IMR-90 (cell line): ENCODE data around the gene STAP2. TPM values are rescaled to one million over a fixed set of nuclear protein-coding genes. Genes with fewer than 3 reads are reported as not detected.

Experiments used
- ATAC-seq: fragments of 200-7000 bp; cut with Tn5 transposase; 2 replicates; pipeline ENCODE4 v1.9.1; 2020; ENCODE audit warnings: low read depth, mild to moderate bottlenecking, moderate library complexity
- Bru-seq: library from RNA; stranded (reverse); fragments of 400-500 nt; gene quantifications from one replicate; lab custom pipeline; 2021; lab: Mats Ljungman, UMichigan
- BruChase-seq, 2 experiments: library from RNA; stranded (reverse); fragments of 400-500 nt; gene quantifications; one replicate each; lab custom pipeline; 2021; lab: Mats Ljungman, UMichigan
- BruUV-seq: library from RNA; stranded (reverse); fragments of 400-500 nt; replicated peaks from 2 replicates; lab custom pipeline; 2021; lab: Mats Ljungman, UMichigan
- CTCF ChIA-PET: fragments of 300-600 bp; formaldehyde crosslinking; extraction: SDS; loops from one replicate; lab custom pipeline; 2021; ENCODE audit warnings: antibody characterized with exemption; lab: Yijun Ruan, JAX
- POLR2A ChIA-PET: fragments of 300-600 bp; sonication (Branson Sonifier 250); formaldehyde crosslinking; loops from one replicate; lab custom pipeline; 2022; ENCODE audit warnings: antibody characterized with exemption; ENCODE audit not compliant: unreplicated experiment; lab: Charles Lee
- DNase-seq: peaks from one replicate; pipeline ENCODE4 v3.0.0; 2013
- H2AFZ ChIP-seq: replicated peaks from 2 replicates; pipeline ENCODE3; 2013; ENCODE audit warnings: low read length, mild to moderate bottlenecking; ENCODE audit not compliant: poor library complexity
- H2AK5ac ChIP-seq: 2 replicates; pipeline ENCODE4 v1.6.1; 2013; ENCODE audit warnings: low read depth, low read length, inconsistent platforms
- H2AK9ac ChIP-seq: replicated peaks from 2 replicates; pipeline ENCODE3; 2013; ENCODE audit warnings: mild to moderate bottlenecking, low read depth, low read length, moderate library complexity; ENCODE audit not compliant: poor library complexity
- H2BK120ac ChIP-seq: 2 replicates; pipeline ENCODE4 v1.6.1; 2013; ENCODE audit warnings: low read depth, low read length, inconsistent platforms
- H2BK15ac ChIP-seq: 3 replicates; pipeline ENCODE4 v1.6.1; 2013; ENCODE audit warnings: low read depth, low read length, inconsistent platforms
- H2BK20ac ChIP-seq: 2 replicates; pipeline ENCODE4 v1.6.1; 2013; ENCODE audit warnings: low read depth, mild to moderate bottlenecking, inconsistent platforms, low read length, moderate library complexity
- H2BK5ac ChIP-seq: 2 replicates; pipeline ENCODE4 v1.6.1; 2013; ENCODE audit warnings: mild to moderate bottlenecking, low read depth, low read length, inconsistent platforms; ENCODE audit not compliant: poor library complexity, severe bottlenecking
- H3K14ac ChIP-seq: replicated peaks from 2 replicates; pipeline ENCODE4 v1.6.1; 2013; ENCODE audit warnings: low read depth, low read length, inconsistent platforms
- H3K18ac ChIP-seq: 2 replicates; pipeline ENCODE4 v1.6.1; 2013; ENCODE audit warnings: low read depth, low read length, control low read depth
- H3K23ac ChIP-seq: 2 replicates; pipeline ENCODE4 v1.6.1; 2013; ENCODE audit warnings: low read depth, low read length, inconsistent platforms
- H3K27ac ChIP-seq: 2 replicates; pipeline ENCODE4 v1.5.1; 2013; ENCODE audit warnings: mild to moderate bottlenecking, control low read depth, low read length; ENCODE audit not compliant: insufficient read depth
- H3K27me3 ChIP-seq: 2 replicates; pipeline ENCODE4 v1.6.1; 2013; ENCODE audit warnings: low read length; ENCODE audit not compliant: control insufficient read depth, insufficient read depth
- H3K36me3 ChIP-seq: 2 replicates; pipeline ENCODE4 v1.6.1; 2013; ENCODE audit warnings: low read length, mixed read lengths; ENCODE audit not compliant: control insufficient read depth, insufficient read depth
- H3K4ac ChIP-seq: 2 replicates; pipeline ENCODE4 v1.6.1; 2013; ENCODE audit warnings: low read depth, low read length, inconsistent platforms
- H3K4me1 ChIP-seq: 2 replicates; pipeline ENCODE4 v1.6.1; 2013; ENCODE audit warnings: low read length, mixed read lengths; ENCODE audit not compliant: control insufficient read depth, insufficient read depth
- H3K4me2 ChIP-seq: 2 replicates; pipeline ENCODE4 v1.6.1; 2013; ENCODE audit warnings: low read depth, mild to moderate bottlenecking, control low read depth, low read length, moderate library complexity
- H3K4me3 ChIP-seq: 2 replicates; pipeline ENCODE4 v1.5.1; 2013; ENCODE audit warnings: low read depth, mild to moderate bottlenecking, control low read depth, low read length, moderate library complexity; ENCODE audit not compliant: insufficient read depth
- H3K56ac ChIP-seq: 2 replicates; pipeline ENCODE4 v1.6.1; 2013; ENCODE audit warnings: low read length, inconsistent platforms; ENCODE audit not compliant: insufficient read depth; ENCODE audit errors: extremely low read depth
- H3K79me1 ChIP-seq, 2 experiments: 2 replicates each; pipeline ENCODE4 v1.6.1; 2013; ENCODE audit warnings: low read length in 2 of 2, inconsistent platforms in 1 of 2, low read depth in 1 of 2
- H3K9ac ChIP-seq: 2 replicates; pipeline ENCODE4 v1.6.1; 2013; ENCODE audit warnings: low read depth, low read length, control low read depth
- H3K9me1 ChIP-seq: 2 replicates; pipeline ENCODE4 v1.6.1; 2013; ENCODE audit warnings: low read length, inconsistent platforms; ENCODE audit not compliant: insufficient read depth
- H3K9me3 ChIP-seq: 2 replicates; pipeline ENCODE4 v1.6.1; 2013; ENCODE audit warnings: low read length; ENCODE audit not compliant: control insufficient read depth, insufficient read depth
- H4K20me1 ChIP-seq: 2 replicates; pipeline ENCODE4 v1.6.1; 2013; ENCODE audit warnings: low read length, inconsistent platforms; ENCODE audit not compliant: insufficient read depth
- H4K5ac ChIP-seq: 2 replicates; pipeline ENCODE4 v1.6.1; 2013; ENCODE audit warnings: mild to moderate bottlenecking, low read depth, low read length, control low read depth
- H4K8ac ChIP-seq, 2 experiments: 2 replicates each; pipeline ENCODE4 v1.6.1; 2013; ENCODE audit warnings: low read depth in 2 of 2, low read length in 2 of 2, control low read depth in 1 of 2, inconsistent platforms in 1 of 2
- H4K91ac ChIP-seq: 2 replicates; pipeline ENCODE4 v1.6.1; 2013; ENCODE audit warnings: low read depth, low read length, inconsistent platforms; ENCODE audit not compliant: insufficient read depth
- BHLHE40 ChIP-seq: fragments of 150-350 bp; IDR thresholded peaks from 2 replicates; pipeline ENCODE4 v1.6.1; 2016; ENCODE audit warnings: mild to moderate bottlenecking, low read depth, low read length
- CEBPB ChIP-seq: IDR thresholded peaks from 2 replicates; pipeline ENCODE4 v1.6.1; 2012; ENCODE audit warnings: low read depth, low read length, improper control_type of control experiment
- CHD1 ChIP-seq: IDR thresholded peaks from 2 replicates; pipeline ENCODE4 v1.6.1; 2012; ENCODE audit warnings: low read depth, low read length, improper control_type of control experiment
- FOS ChIP-seq: fragments of 150-350 bp; IDR thresholded peaks from 2 replicates; pipeline ENCODE4 v1.6.1; 2016; ENCODE audit warnings: low read depth, low read length
- MAZ ChIP-seq: IDR thresholded peaks from 2 replicates; pipeline ENCODE4 v1.6.1; 2012; ENCODE audit warnings: low read depth, mild to moderate bottlenecking, low read length, improper control_type of control experiment, moderate library complexity, borderline replicate concordance
- MXI1 ChIP-seq: IDR thresholded peaks from 2 replicates; pipeline ENCODE4 v1.6.1; 2012; ENCODE audit warnings: low read depth, mild to moderate bottlenecking, low read length, moderate library complexity, borderline replicate concordance
- NFE2L2 ChIP-seq: fragments of 150-350 bp; IDR thresholded peaks from 2 replicates; pipeline ENCODE4 v1.6.1; 2016; ENCODE audit warnings: low read depth, mild to moderate bottlenecking, low read length
- POLR2A ChIP-seq: IDR thresholded peaks from 2 replicates; pipeline ENCODE4 v1.6.1; 2012; ENCODE audit warnings: mild to moderate bottlenecking, low read depth, low read length
- RAD21 ChIP-seq: IDR thresholded peaks from 2 replicates; pipeline ENCODE4 v1.6.1; 2012; ENCODE audit warnings: low read length, improper control_type of control experiment
- RCOR1 ChIP-seq: IDR thresholded peaks from 2 replicates; pipeline ENCODE4 v1.6.1; 2012; ENCODE audit warnings: mild to moderate bottlenecking, low read length, improper control_type of control experiment; ENCODE audit not compliant: insufficient replicate concordance
- RFX5 ChIP-seq: IDR thresholded peaks from 2 replicates; pipeline ENCODE4 v1.8.0; 2012; ENCODE audit warnings: low read depth, mild to moderate bottlenecking, low read length, moderate library complexity
- SMC3 ChIP-seq: fragments of 150-350 bp; IDR thresholded peaks from 2 replicates; pipeline ENCODE4 v1.6.1; 2016; ENCODE audit warnings: low read depth, mild to moderate bottlenecking, antibody characterized with exemption, low read length, moderate library complexity
- WGBS, 2 experiments: methylation state at CpG; one replicate each; pipeline versions ENCODE4 v1.1.5 to v1.1.7; 2013; ENCODE audit warnings: missing lambda C conversion rate in 2 of 2; ENCODE audit not compliant: insufficient read length in 1 of 2; ENCODE audit errors: extremely low coverage in 2 of 2; 5-methylcytosine and 5-hydroxymethylcytosine counted together
- dilution Hi-C: fragments of 300-500 bp; cut with HindIII; formaldehyde crosslinking; loops from one replicate; pipeline ENCODE4 v1.14.3; 2018; ENCODE audit warnings: low sequenced_read_pairs; ENCODE audit not compliant: unreplicated experiment
- in situ Hi-C: fragments of 300-500 bp; cut with MboI; formaldehyde crosslinking; loops from 3 replicates; pipeline ENCODE4 v1.14.3; 2019; ENCODE audit warnings: low sequenced_read_pairs, inconsistent platforms, mixed read lengths
- intact Hi-C: fragments of 100-400 bp; cut with micrococcal nuclease; formaldehyde crosslinking; loops from 2 replicates; pipeline ENCODE4 v1.10.0; 2022
- long read RNA-seq: library from polyadenylated mRNA; unstranded; transcript quantifications from one replicate; pipeline ENCODE4 v2.0.0, GENCODE V29; 2021; ENCODE audit not compliant: unreplicated experiment
- polyA plus RNA-seq, 3 experiments: library from polyadenylated mRNA; depleted of rRNA; stranded (reverse); fragments of >200 nt; gene quantifications; 2 replicates each; pipeline ENCODE4 v1.2.3, GENCODE V29; 2012; ENCODE audit warnings: low replicate concordance in 1 of 3
- total RNA-seq: library from RNA; depleted of rRNA; stranded (reverse); fragments of >200 nt; gene quantifications from 2 replicates; pipeline ENCODE4 v1.2.3, GENCODE V29; 2012; rRNA removed
- TF ChIP-seq, protein P1 (sequence below): conservative IDR thresholded peaks from 2 replicates; pipeline ENCODE4 v1.5.1; 2012; ENCODE audit warnings: mild to moderate bottlenecking, low read depth, low read length, improper control_type of control experiment

The STAP2 gene, protein sequence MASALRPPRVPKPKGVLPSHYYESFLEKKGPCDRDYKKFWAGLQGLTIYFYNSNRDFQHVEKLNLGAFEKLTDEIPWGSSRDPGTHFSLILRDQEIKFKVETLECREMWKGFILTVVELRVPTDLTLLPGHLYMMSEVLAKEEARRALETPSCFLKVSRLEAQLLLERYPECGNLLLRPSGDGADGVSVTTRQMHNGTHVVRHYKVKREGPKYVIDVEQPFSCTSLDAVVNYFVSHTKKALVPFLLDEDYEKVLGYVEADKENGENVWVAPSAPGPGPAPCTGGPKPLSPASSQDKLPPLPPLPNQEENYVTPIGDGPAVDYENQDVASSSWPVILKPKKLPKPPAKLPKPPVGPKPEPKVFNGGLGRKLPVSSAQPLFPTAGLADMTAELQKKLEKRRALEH
- total RNA-seq (1.3 and 1.4 TPM in 2 replicates), polyA plus RNA-seq (2012; rRNA removed) (3.2 and 3.4 TPM in 2 replicates), Bru-seq, nascent RNA (percentile 9 among the genes with signal in this experiment), BruChase-seq, experiment 1, labeled RNA remaining after a 6-hour chase (percentile 18 among the genes with signal in this experiment), BruChase-seq, experiment 2, labeled RNA remaining after a 2-hour chase (percentile 6 among the genes with signal in this experiment)
- polyA plus RNA-seq (2012; cell fraction: cytosol; rRNA removed): 7.1 and 7.7 TPM in 2 replicates
- polyA plus RNA-seq (2012; cell fraction: nucleus; rRNA removed; ENCODE audit: low replicate concordance): 10.0 and 17.1 TPM in 2 replicates
- long read RNA-seq, partial matches to known transcripts: 1 of 1 reads
- long read RNA-seq, other reads (novel, unspliced or antisense): 0 of 1 reads

DNA sequence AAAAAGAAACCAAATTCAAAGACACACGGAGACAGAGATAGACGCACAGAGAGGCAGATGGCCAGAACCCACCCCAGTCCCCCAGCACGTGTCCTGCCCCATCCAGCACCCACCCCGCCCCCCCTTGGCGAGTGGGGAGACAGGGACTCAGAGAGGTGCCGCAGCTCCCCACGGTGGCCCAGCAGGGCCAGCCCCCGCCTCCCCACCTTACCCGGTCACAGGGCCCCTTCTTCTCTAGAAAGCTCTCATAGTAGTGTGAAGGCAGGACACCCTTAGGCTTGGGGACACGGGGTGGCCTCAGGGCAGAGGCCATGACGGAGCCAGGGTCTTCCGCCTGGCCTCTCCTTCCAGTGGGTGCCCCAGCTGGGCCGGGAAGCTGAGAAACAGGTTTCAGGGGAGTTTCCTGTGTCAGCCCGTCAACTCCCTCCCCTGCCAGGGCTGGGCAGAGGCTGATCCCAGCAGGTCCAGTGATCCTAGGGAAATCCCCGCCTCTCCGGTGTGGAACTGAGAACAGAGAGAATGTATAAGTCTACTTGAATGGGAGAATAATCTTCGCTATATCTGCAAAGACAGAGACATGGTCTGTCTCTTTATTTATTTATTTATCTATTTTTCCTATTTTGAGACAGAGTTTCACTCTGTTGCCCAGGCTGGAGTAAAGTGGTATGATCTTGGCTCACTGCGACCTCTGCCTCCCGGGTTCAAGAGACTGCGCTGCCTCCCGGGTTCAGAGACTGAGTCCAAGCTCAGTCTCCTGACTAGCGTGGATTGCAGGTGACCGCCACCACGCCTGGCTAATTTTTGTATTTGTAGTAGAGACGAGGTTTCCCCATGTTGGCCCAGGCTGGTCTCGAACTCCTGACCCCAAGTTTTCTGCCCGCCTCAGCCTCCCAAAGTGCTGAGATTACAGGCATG is at the start of gene STAP2:
TSS of gene STAP2 (minus strand) at position 387 of the 915 bp plus-strand sequence. CDS start at position 313, 74 bp downstream.
- in situ Hi-C loops: no loop called here
- TF ChIP-seq, protein P1, sequence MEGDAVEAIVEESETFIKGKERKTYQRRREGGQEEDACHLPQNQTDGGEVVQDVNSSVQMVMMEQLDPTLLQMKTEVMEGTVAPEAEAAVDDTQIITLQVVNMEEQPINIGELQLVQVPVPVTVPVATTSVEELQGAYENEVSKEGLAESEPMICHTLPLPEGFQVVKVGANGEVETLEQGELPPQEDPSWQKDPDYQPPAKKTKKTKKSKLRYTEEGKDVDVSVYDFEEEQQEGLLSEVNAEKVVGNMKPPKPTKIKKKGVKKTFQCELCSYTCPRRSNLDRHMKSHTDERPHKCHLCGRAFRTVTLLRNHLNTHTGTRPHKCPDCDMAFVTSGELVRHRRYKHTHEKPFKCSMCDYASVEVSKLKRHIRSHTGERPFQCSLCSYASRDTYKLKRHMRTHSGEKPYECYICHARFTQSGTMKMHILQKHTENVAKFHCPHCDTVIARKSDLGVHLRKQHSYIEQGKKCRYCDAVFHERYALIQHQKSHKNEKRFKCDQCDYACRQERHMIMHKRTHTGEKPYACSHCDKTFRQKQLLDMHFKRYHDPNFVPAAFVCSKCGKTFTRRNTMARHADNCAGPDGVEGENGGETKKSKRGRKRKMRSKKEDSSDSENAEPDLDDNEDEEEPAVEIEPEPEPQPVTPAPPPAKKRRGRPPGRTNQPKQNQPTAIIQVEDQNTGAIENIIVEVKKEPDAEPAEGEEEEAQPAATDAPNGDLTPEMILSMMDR: no peak
- TF ChIP-seq RCOR1 (no peak), RAD21 (no peak), RFX5 (no peak), SMC3 (no peak), CHD1 (no peak), MAZ (no peak), POLR2A (no peak), MXI1 (no peak), NFE2L2 (no peak), BHLHE40 (no peak), CEBPB (no peak), FOS (no peak)

More for the DNA sequence above, at the start of gene STAP2:
- Histone ChIP-seq H3K23ac (peak within 1 kb of the TSS; percentile 87), H2BK120ac (0 out of 2 replicates have a peak within 1 kb of the TSS, but pooled peaks have one; percentile 8), H3K4me2 (peak within 1 kb of the TSS; percentile 96), H2AK5ac (no peak within 1 kb of the TSS), H2BK15ac (no peak within 1 kb of the TSS), H3K79me1 (peaks cover 0 to 2% of the 10 kb centered on the region in 2 experiments; a peak in 2 of 4 replicates), H3K4me1 (peaks cover 6% of the 10 kb centered on the region), H3K4ac (peak within 1 kb of the TSS; percentile 90), H3K4me3 (peak within 1 kb of the TSS; percentile 20; the same call in 1 of the 2 replicates), H2AFZ (peak within 1 kb of the TSS; percentile 97), H3K9me3 (no peaks in the 10 kb centered on the region), H2AK9ac (peak within 1 kb of the TSS; percentile 84), H3K14ac (peak within 1 kb of the TSS; percentile 39), H3K56ac (no peak within 1 kb of the TSS), H4K20me1 (no peaks in the 10 kb centered on the region), H2BK20ac (no peak within 1 kb of the TSS), H4K8ac (peak within 1 kb of the TSS; percentile 55 to 84), H3K9me1 (0 out of 2 replicates have a peak, but pooled peaks cover 2% of the 10 kb centered on the region), H2BK5ac (no peak within 1 kb of the TSS), H3K9ac (peak within 1 kb of the TSS; percentile 70), H4K91ac (peak within 1 kb of the TSS; percentile 25), H4K5ac (peak within 1 kb of the TSS; percentile 73), H3K27ac (0 out of 2 replicates have a peak within 1 kb of the TSS, but pooled peaks have one; percentile 0), H3K18ac (peak within 1 kb of the TSS; percentile 17; the same call in 1 of the 2 replicates), H3K36me3 (no peaks in the 10 kb centered on the region), H3K27me3 (no peaks in the 10 kb centered on the region)
- BruUV-seq: no TSS peak
- intact Hi-C loops (no loop called here), dilution Hi-C loops (no loop called here)
- WGBS, 2 experiments: 74% methylated on average over 9 of the region's 27 CpGs; no CpG with 5 or more reads in 1 of the 2 experiments
- ChIA-PET CTCF (no interaction called here), POLR2A (no interaction called here)
- ATAC-seq: no peak
- DNase-seq: no peak
